ENCODE measurements around the gene SLC22A1.

Gene SLC22A1

GRCh38 chr6:160080097-160080496, 41.5 kb upstream of the SLC22A1 start:
- no peak overlapping the region for H3K4me3 ChIP-seq (ENCODE audit: low read depth, low read length)
- TF ChIP-seq, protein P1, sequence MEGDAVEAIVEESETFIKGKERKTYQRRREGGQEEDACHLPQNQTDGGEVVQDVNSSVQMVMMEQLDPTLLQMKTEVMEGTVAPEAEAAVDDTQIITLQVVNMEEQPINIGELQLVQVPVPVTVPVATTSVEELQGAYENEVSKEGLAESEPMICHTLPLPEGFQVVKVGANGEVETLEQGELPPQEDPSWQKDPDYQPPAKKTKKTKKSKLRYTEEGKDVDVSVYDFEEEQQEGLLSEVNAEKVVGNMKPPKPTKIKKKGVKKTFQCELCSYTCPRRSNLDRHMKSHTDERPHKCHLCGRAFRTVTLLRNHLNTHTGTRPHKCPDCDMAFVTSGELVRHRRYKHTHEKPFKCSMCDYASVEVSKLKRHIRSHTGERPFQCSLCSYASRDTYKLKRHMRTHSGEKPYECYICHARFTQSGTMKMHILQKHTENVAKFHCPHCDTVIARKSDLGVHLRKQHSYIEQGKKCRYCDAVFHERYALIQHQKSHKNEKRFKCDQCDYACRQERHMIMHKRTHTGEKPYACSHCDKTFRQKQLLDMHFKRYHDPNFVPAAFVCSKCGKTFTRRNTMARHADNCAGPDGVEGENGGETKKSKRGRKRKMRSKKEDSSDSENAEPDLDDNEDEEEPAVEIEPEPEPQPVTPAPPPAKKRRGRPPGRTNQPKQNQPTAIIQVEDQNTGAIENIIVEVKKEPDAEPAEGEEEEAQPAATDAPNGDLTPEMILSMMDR (IDR thresholded peaks at IDR 0.05; ENCODE audit: borderline replicate concordance, insufficient read depth, low read depth, low read length), result no peak

DNA sequence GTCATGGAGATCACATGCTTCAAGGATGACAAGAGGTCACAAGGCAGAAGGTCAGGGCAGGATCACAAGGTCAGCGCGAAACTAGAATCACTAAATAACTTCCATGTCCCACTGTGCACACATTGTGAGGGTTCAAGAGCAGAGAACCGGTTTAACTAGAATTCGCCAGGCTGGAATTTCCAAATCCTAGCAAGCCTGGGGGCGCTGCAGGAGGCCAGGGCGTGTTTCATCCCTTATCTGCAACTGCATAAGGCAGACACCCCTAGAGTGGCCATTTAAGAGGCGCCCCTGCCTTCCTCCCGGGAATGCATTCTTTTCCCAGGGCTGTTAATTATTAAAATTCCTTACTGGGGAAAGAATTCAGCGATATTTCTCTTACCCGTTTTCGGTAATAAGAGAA, 40.2 kb upstream of the SLC22A1 start:
- no peak overlapping the region for H3K4me3 ChIP-seq (ENCODE audit: low read depth, low read length)
- TF ChIP-seq, protein P1 (IDR thresholded peaks at IDR 0.05; ENCODE audit: borderline replicate concordance, insufficient read depth, low read depth, low read length), result no peak

DNA sequence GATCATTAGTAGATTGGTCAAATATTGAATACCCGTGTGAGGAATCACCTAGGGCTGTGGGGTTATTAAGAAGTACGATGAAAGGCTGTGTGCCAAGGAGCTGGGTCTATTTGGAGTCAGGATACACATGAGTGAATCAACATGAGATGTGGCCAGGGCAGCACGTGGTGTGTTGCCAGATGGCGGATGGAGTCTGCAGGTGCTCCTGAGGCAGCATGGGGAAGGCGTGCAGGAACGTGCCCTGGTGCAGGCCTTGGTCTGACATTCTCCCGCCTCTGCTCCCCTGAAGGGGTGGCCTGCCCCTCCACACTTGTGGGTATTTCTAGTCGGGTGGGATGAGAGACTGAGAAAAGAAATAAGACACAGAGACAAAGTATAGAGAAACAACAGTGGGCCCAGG, 39.0 kb upstream of the SLC22A1 start:
- H3K4me3 ChIP-seq (ENCODE audit: low read depth, low read length), result no peak overlapping the region
- TF ChIP-seq, protein P1 (IDR thresholded peaks at IDR 0.05; ENCODE audit: borderline replicate concordance, insufficient read depth, low read depth, low read length), result no peak

DNA sequence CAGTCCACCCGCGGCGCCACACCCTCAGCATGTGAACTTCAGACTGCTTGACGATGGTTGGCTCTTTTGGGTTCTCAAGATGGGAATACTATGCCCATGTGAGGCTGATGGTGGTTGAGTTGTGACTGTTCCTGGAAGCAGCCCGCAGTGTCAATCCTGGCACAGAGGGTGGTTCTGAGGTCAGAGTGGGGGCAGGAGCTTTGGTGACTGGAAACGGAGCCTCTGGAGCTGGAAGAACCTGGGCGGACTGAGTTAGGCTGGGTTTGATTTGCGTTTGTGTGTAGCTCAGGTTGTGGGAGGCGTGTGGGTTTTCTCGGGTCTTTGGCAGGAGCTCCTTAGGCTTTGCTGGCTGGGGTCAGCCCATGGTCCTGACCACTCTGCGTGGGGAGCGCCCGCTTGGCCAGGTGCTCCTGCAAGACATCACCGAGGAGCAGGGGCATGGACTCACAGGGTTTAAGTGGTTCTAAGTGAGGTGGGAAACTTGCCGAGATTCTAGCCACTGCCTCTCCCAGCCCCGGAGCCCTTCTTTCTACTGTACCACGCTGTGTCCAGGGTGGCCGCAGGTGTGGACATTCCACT, 37.3 kb upstream of the SLC22A1 start:
- TF ChIP-seq, protein P1 (IDR thresholded peaks at IDR 0.05; ENCODE audit: borderline replicate concordance, insufficient read depth, low read depth, low read length), result no peak
- H3K4me3 ChIP-seq (ENCODE audit: low read depth, low read length), result no peak overlapping the region

DNA sequence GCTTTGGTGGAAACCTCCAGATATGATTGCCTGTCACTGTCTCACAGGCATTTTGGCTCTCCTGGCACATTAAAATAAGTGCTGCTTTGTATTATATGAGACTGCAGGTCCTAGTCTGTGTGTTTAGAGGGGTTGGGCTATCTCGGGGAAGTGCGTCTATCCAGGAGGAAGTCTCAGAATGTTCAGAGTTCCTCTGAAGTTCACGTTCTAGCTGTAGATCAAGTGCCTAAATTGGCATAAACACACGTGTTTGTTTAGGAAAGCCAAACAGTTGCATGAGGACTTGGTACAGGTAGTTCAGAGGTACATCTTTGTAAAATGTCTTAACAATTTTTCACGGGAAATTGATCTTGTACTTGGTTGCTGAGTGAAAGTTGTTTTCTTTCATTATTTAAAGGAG, 36.4 kb upstream of the SLC22A1 start:
- no peak overlapping the region for H3K4me3 ChIP-seq (ENCODE audit: low read depth, low read length)
- TF ChIP-seq, protein P1 (IDR thresholded peaks at IDR 0.05; ENCODE audit: borderline replicate concordance, insufficient read depth, low read depth, low read length), result no peak

DNA sequence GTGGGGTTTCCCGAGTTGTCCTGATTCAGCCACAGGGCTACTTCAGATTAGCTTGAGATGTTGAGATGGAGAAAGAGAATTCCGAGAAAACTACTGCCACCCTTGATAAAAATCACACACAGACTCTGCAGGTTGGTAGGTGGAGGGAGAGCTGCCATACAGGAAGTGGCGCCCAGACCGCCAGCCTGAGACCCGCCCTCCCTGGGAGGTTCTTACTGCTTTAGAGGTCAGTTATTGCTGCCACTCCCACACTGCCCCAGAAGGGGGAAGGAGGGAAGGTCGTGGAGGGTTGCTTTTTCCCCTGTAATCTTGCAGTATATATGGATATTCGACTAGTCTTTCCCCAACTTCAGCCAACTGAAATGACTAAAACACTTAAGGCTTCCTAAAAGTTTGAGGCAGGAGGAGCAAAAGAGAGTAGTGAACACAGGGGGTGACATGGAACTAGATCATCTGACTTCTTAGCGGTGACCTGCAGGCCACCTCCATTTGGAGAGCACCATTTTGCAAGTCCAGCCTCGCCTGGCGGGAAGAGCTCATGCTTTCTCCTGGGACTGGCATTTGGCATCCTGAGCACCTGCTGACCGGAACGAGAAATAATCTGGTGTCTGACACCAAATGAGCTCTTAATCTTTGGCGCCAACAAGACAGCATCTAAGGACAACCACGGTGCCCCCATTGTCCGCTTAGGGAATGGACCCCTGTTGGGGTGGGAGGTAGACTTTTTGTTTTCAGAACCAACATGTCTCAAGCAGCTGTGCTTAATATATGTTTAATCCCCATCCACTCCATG, 35.7 kb upstream of the SLC22A1 start:
- TF ChIP-seq, protein P1 (IDR thresholded peaks at IDR 0.05; ENCODE audit: borderline replicate concordance, insufficient read depth, low read depth, low read length), result no peak
- H3K4me3 ChIP-seq (ENCODE audit: low read depth, low read length), result no peak overlapping the region

DNA sequence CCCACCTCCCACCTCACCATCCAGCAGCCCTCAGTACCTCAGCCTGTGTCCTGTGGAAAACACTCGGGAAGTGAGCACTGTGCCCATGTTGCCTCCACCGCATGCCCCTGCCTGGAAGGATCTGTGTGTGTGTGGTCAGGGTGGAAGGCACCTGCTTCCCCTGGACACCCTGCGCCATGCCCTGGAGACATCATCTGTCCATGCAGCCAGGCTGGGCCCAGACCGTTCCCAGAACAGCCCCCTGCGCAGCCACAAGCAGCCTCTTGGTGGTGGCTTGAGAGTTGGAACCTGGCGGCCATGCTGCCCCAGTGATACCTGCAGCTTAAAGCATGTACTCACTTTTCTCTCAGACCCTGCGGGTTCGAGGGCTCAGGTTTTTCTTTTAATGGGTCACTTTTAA, 34.9 kb upstream of the SLC22A1 start:
- no peak overlapping the region for H3K4me3 ChIP-seq (ENCODE audit: low read depth, low read length)
- TF ChIP-seq, protein P1 (IDR thresholded peaks at IDR 0.05; ENCODE audit: borderline replicate concordance, insufficient read depth, low read depth, low read length), result no peak

Measured in GM12875 (cell line).